ENCODE data around the gene ARAP2.

- TF ChIP-seq EZH2 (IDR thresholded peaks at IDR 0.05; ENCODE audit: low read length): no peak
- TF ChIP-seq CTCF (optimal IDR thresholded peaks at IDR 0.05 in 1 of 3, IDR thresholded peaks at IDR 0.05 in 1 of 3, conservative IDR thresholded peaks at IDR 0.05 in 1 of 3; ENCODE audit: extremely low read depth in 1 of 3, insufficient read depth in 2 of 3, low read length in 3 of 3): no peak
Observed at GRCh38 chr4:36230534-36230933, 13.8 kb downstream of the ARAP2 start.

Measured in keratinocyte (primary cell).